GM12878 (cell line): ENCODE data around the gene DISC1. TPM values are rescaled to one million over a fixed set of nuclear protein-coding genes. Genes with fewer than 3 reads are reported as not detected.

ENCODE experiments used
- ATAC-seq: fragments of 200-7000 bp; cut with Tn5 transposase; 3 replicates; pipeline ENCODE4 v1.9.1; 2020; ENCODE audit warnings: mild to moderate bottlenecking, moderate library complexity
- BruUV-seq: library from RNA; stranded (reverse); fragments of 400-500 nt; replicated peaks from 2 replicates; lab custom pipeline; 2021; lab: Mats Ljungman, UMichigan
- CTCF ChIA-PET: fragments of 300-600 bp; sonication (Branson Sonifier 250); formaldehyde crosslinking; extraction: SDS; loops from one replicate; lab custom pipeline; 2021; ENCODE audit warnings: inconsistent platforms; lab: Yijun Ruan, JAX
- POLR2A ChIA-PET: fragments of 350-600 bp; formaldehyde crosslinking; extraction: SDS; loops from one replicate; lab custom pipeline; 2021; ENCODE audit warnings: inconsistent platforms; lab: Charles Lee
- RAD21 ChIA-PET: fragments of 300-600 bp; sonication (Branson Sonifier 250); formaldehyde crosslinking; loops from one replicate; lab custom pipeline; 2023; ENCODE audit warnings: antibody characterized with exemption; ENCODE audit not compliant: unreplicated experiment; lab: Charles Lee
- SMC1A ChIA-PET: fragments of 300-600 bp; sonication (Branson Sonifier 250); formaldehyde crosslinking; loops from one replicate; lab custom pipeline; 2023; ENCODE audit not compliant: unreplicated experiment, uncharacterized antibody; lab: Charles Lee
- DNase-seq: peaks from one replicate; pipeline ENCODE4 v3.0.0-alpha.2; 2011; ENCODE audit warnings: low read depth, low spot score
- FAIRE-seq: peaks from 3 replicates; lab custom pipeline; 2011; peaks lifted over from hg19 to GRCh38; lab: Jason Lieb, UNC
- H2AFZ ChIP-seq: 2 replicates; pipeline ENCODE4 v1.6.0; 2011; ENCODE audit warnings: low read depth, low read length, control low read depth; ENCODE audit not compliant: control insufficient read depth
- H3K27ac ChIP-seq: 2 replicates; pipeline ENCODE4 v1.5.1; 2011; ENCODE audit warnings: control low read depth; ENCODE audit not compliant: control insufficient read depth, insufficient read depth
- H3K27me3 ChIP-seq, 2 experiments: replicated peaks in 1 of 2; 2 replicates each; pipeline versions ENCODE4 v1.6.0 to v1.6.1; 2011; ENCODE audit warnings: low read length in 1 of 2; ENCODE audit not compliant: control insufficient read depth in 2 of 2, insufficient read depth in 2 of 2
- H3K36me3 ChIP-seq, 2 experiments: 2 replicates each; pipeline ENCODE4 v1.5.1; 2011; ENCODE audit warnings: low read length in 1 of 2; ENCODE audit not compliant: control insufficient read depth in 2 of 2, insufficient read depth in 2 of 2
- H3K4me1 ChIP-seq: 2 replicates; pipeline ENCODE4 v1.6.1; 2011; ENCODE audit warnings: mild to moderate bottlenecking, low read length, moderate library complexity, mixed read lengths; ENCODE audit not compliant: control insufficient read depth, insufficient read depth
- H3K4me2 ChIP-seq: 2 replicates; pipeline ENCODE4 v1.6.0; 2011; ENCODE audit warnings: control low read depth; ENCODE audit not compliant: control insufficient read depth, insufficient read depth
- H3K4me3 ChIP-seq: fragments of 200-600 bp; sonication (generic); 2 replicates; pipeline ENCODE4 v1.5.1; 2016
- H3K79me2 ChIP-seq: 2 replicates; pipeline ENCODE4 v1.6.0; 2011; ENCODE audit warnings: low read length; ENCODE audit not compliant: control insufficient read depth, insufficient read depth
- H3K9ac ChIP-seq: 2 replicates; pipeline ENCODE4 v1.8.0; 2011; ENCODE audit warnings: low read length, control low read depth, mixed read lengths; ENCODE audit not compliant: control insufficient read depth, insufficient read depth
- H3K9me3 ChIP-seq: replicated peaks from 3 replicates; pipeline ENCODE4 v1.5.1; 2011; ENCODE audit warnings: mild to moderate bottlenecking, low read length; ENCODE audit not compliant: control insufficient read depth, insufficient read depth
- H4K20me1 ChIP-seq: 2 replicates; pipeline ENCODE4 v1.6.0; 2011; ENCODE audit not compliant: control insufficient read depth, insufficient read depth
- BCL3 ChIP-seq: IDR thresholded peaks from 2 replicates; pipeline ENCODE4 v1.6.1; 2011; ENCODE audit warnings: borderline replicate concordance, low read depth, mild to moderate bottlenecking, moderate library complexity, low read length; ENCODE audit not compliant: insufficient read depth, poor library complexity, severe bottlenecking
- CEBPB ChIP-seq, 2 experiments: fragments of 150-350 bp in 1 of 2; IDR thresholded peaks; 2 replicates each; pipeline ENCODE4 v1.6.1; 2012 to 2014; ENCODE audit warnings: low read depth in 2 of 2, low read length in 2 of 2, borderline replicate concordance in 1 of 2, inconsistent platforms in 1 of 2
- E2F4 ChIP-seq: IDR thresholded peaks from 2 replicates; pipeline ENCODE4 v1.6.1; 2012; ENCODE audit warnings: low read depth, low read length, improper control_type of control experiment
- HDAC2 ChIP-seq: fragments of 200-600 bp; sonication (generic); IDR thresholded peaks from 2 replicates; pipeline ENCODE4 v1.6.1; 2017
- IRF4 ChIP-seq: IDR thresholded peaks from 2 replicates; pipeline ENCODE4 v1.6.1; 2011; ENCODE audit warnings: low read depth, low read length
- IRF5 ChIP-seq: fragments of 450-650 bp; IDR thresholded peaks from 2 replicates; pipeline ENCODE4 v1.6.1; 2017; ENCODE audit warnings: borderline replicate concordance
- MEF2B ChIP-seq: fragments of 450-650 bp; IDR thresholded peaks from 2 replicates; pipeline ENCODE4 v1.6.1; 2018; ENCODE audit warnings: mild to moderate bottlenecking, moderate library complexity; ENCODE audit not compliant: partially characterized antibody, poor library complexity, severe bottlenecking
- NBN ChIP-seq: fragments of 450-650 bp; IDR thresholded peaks from 2 replicates; pipeline ENCODE4 v1.6.1; 2016
- POLR2A ChIP-seq: IDR thresholded peaks from 2 replicates; pipeline ENCODE4 v1.6.1; 2011; ENCODE audit warnings: low read depth, mild to moderate bottlenecking, low read length
- RELB ChIP-seq: fragments of 450-650 bp; IDR thresholded peaks from 2 replicates; pipeline ENCODE4 v1.6.1; 2017; ENCODE audit warnings: low read depth, mild to moderate bottlenecking, moderate library complexity
- SMAD1 ChIP-seq: fragments of 450-650 bp; IDR thresholded peaks from 2 replicates; pipeline ENCODE4 v1.6.1; 2018; ENCODE audit warnings: mild to moderate bottlenecking, low read depth; ENCODE audit not compliant: partially characterized antibody
- TCF12 ChIP-seq: IDR thresholded peaks from 2 replicates; pipeline ENCODE4 v1.6.1; 2011; ENCODE audit warnings: low read depth, mild to moderate bottlenecking, low read length
- ZBTB4 ChIP-seq: fragments of 450-650 bp; formaldehyde crosslinking; IDR thresholded peaks from 2 replicates; pipeline ENCODE4 v1.4.0; 2022; ENCODE audit warnings: mild to moderate bottlenecking, moderate library complexity
- ZNF622 ChIP-seq: fragments of 450-650 bp; IDR thresholded peaks from 2 replicates; pipeline ENCODE4 v1.6.1; 2017; ENCODE audit warnings: mild to moderate bottlenecking, inconsistent platforms
- WGBS: methylation state at CpG from one replicate; pipeline ENCODE4 v1.1.6; 2016; ENCODE audit warnings: low lambda C conversion rate; ENCODE audit not compliant: insufficient replicate concordance, insufficient coverage; ENCODE audit errors: missing lambda C conversion rate; 5-methylcytosine and 5-hydroxymethylcytosine counted together
- in situ Hi-C: fragments of 300-500 bp; cut with MboI; formaldehyde crosslinking; loops from 9 replicates; pipeline ENCODE4 v1.14.3; 2018; ENCODE audit warnings: mixed read lengths
- intact Hi-C: fragments of 100-400 bp; cut with micrococcal nuclease; formaldehyde crosslinking; loops from one replicate; pipeline ENCODE4 v1.14.2; 2022; ENCODE audit not compliant: unreplicated experiment
- polyA plus RNA-seq, 11 experiments: library from polyadenylated mRNA; depleted of rRNA in 4 of 11; unstranded in 6 of 11; stranded (reverse) in 5 of 11; fragments of >200 nt; fragmentation: Nextera tagmentation in 4 of 11; fragmentation: Illumina TruSeq in 1 of 11; extraction: Ambion mirVana in 4 of 11; extraction: Trizol in 1 of 11; gene quantifications; 1 replicate in 1 of 11; 2 replicates in 10 of 11; pipeline versions ENCODE4 v1.2.1 to v1.2.3, GENCODE V29; 2011 to 2016; ENCODE audit warnings: inconsistent platforms in 2 of 11, missing spikeins in 2 of 11, low read depth in 1 of 11
- total RNA-seq, 4 experiments: library from RNA; depleted of rRNA in 3 of 4; stranded (reverse); fragments of >200 nt in 3 of 4; fragmentation: Illumina TruSeq in 1 of 4; extraction: Trizol in 1 of 4; gene quantifications; 2 replicates each; pipeline versions ENCODE4 v1.2.1 to v1.2.3, GENCODE V29; 2013 to 2021

The DISC1 gene
- total and polyA plus RNA-seq, 10 of the 15 experiments (the other 5 are each of a cell fraction or from before 2014, with no cell fraction given), result 0.05 to 0.72 (median 0.19) TPM; not detected in 1

- CTCF ChIA-PET, result no interaction called here
- SMC1A ChIA-PET, result no interaction called here
- POLR2A ChIA-PET, result no interaction called here
- H3K9ac ChIP-seq, result no peak overlapping the region
- WGBS, result 18% methylated on average over 8 of the region's 8 CpGs
- FAIRE-seq, result no peak
- intact Hi-C loops (no loop called here), in situ Hi-C loops (no loop called here)
- RAD21 ChIA-PET, result no interaction called here
- ATAC-seq, result no peak
- no peaks in the 10 kb centered on the region for H3K4me1 ChIP-seq
- no peak for DNase-seq
- no peak overlapping the region for H3K4me3 ChIP-seq
- no peak overlapping the region for H3K4me2 ChIP-seq
- no peaks in the 10 kb centered on the region for H3K27me3 ChIP-seq
- H3K36me3 ChIP-seq, result no peaks in the 10 kb centered on the region
- no peaks in the 10 kb centered on the region for H3K9me3 ChIP-seq
- H4K20me1 ChIP-seq, result no peaks in the 10 kb centered on the region
- no peaks in the 10 kb centered on the region for H3K79me2 ChIP-seq
- H3K27ac ChIP-seq, result no peak overlapping the region
- no TSS peak for BruUV-seq
- no peak overlapping the region for H2AFZ ChIP-seq
- TF ChIP-seq IRF5, result no peak
- no peak for TF ChIP-seq POLR2A
- no peak for TF ChIP-seq HDAC2
- no peak for TF ChIP-seq CEBPB (IDR thresholded peaks at IDR 0.05; ENCODE audit: borderline replicate concordance in 1 of 2, low read depth in 2 of 2, low read length in 2 of 2)
- no peak for TF ChIP-seq ZBTB4
- TF ChIP-seq SMAD1, result no peak
- TF ChIP-seq NBN, result no peak
- TF ChIP-seq TCF12, result no peak
- no peak for TF ChIP-seq BCL3
- TF ChIP-seq ZNF622, result no peak
- no peak for TF ChIP-seq IRF4
- no peak for TF ChIP-seq E2F4
- TF ChIP-seq MEF2B, result no peak
- TF ChIP-seq RELB, result no peak
These were observed 433.3 kb downstream of the DISC1 start for GRCh38 chr1:232059726-232060374.
